ENCODE data around the gene SLC5A5.

DNA sequence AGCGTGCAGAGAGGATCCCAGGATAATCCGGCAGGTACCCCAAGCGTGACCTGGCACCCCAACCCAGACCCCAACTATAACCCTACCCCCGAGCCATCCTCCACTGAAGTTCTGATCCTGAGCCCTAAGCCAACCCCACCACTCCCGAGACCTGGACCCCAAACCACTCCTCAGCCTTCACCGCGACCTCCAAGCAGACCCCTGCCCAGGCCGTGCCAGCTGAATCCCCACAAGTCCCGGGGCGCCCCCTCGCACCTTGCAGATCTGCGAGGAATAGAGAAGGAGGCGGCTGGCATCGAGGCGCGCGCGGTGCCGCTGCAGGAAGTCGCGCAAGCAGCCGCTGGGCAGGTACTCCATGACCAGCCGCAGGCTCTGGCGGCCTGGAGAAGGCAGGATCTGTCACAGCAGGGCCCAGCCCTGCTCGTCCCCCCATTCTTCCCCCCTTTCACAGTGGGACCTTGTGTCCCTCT lies 40.3 kb upstream of the SLC5A5 start:
- TF ChIP-seq, protein P1, sequence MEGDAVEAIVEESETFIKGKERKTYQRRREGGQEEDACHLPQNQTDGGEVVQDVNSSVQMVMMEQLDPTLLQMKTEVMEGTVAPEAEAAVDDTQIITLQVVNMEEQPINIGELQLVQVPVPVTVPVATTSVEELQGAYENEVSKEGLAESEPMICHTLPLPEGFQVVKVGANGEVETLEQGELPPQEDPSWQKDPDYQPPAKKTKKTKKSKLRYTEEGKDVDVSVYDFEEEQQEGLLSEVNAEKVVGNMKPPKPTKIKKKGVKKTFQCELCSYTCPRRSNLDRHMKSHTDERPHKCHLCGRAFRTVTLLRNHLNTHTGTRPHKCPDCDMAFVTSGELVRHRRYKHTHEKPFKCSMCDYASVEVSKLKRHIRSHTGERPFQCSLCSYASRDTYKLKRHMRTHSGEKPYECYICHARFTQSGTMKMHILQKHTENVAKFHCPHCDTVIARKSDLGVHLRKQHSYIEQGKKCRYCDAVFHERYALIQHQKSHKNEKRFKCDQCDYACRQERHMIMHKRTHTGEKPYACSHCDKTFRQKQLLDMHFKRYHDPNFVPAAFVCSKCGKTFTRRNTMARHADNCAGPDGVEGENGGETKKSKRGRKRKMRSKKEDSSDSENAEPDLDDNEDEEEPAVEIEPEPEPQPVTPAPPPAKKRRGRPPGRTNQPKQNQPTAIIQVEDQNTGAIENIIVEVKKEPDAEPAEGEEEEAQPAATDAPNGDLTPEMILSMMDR (IDR thresholded peaks at IDR 0.05; ENCODE audit: low read depth, low read length) = no peak
- no peak for TF ChIP-seq POLR2A (IDR thresholded peaks at IDR 0.05; ENCODE audit: extremely low read depth, insufficient read length)

All from NB4 (cell line).